ENCODE measurements around the gene ZNF500. TPM values are rescaled to one million over a fixed set of nuclear protein-coding genes. Genes with fewer than 3 reads are reported as not detected.

ZNF500 gene
- polyA plus RNA-seq, 1 donor from 2014 or later: 17.8 TPM

- Mint-ChIP-seq H3K27me3 (no peaks in the 10 kb centered on the region), H3K36me3 (peaks cover 2% of the 10 kb centered on the region), H3K4me3 (peak overlapping the region; percentile 82 to 97 (median 94)), H3K9me3 (no peaks in the 10 kb centered on the region), H3K27ac (peak overlapping the region in 2 of 3 donors; percentile 12 to 94), H3K4me1 (peaks cover 13 to 20% (median 19%) of the 10 kb centered on the region in 3 donors)
These were observed 33.7 kb downstream of the ZNF500 start for GRCh38 chr16:4733211-4733742.

DNA sequence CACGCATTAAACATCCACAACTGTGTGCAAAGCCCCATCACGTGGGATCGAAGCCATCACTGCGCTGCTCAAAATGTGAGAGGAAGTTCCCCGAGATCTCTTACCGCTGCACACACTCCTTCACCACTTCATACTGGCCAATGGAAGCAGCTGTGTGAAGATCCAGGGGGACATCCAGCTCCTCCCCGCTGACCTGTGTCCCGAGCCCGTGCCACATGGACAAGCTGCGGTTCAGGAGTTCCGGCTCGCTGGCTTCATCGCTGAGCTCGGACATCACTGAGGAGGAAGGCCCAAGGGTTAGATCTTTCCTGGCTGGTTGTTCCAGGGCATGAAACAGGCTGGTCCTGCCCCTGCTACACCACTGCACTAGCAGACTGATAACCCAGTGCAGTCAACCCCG is 37.1 kb downstream of the ZNF500 start:
- Mint-ChIP-seq H3K27ac (peak overlapping the region in 2 of 3 donors; percentile 4 to 26), H3K4me3 (no peak overlapping the region), H3K36me3 (peaks cover 2% of the 10 kb centered on the region), H3K4me1 (peaks cover 9 to 16% (median 10%) of the 10 kb centered on the region in 3 donors), H3K9me3 (no peaks in the 10 kb centered on the region), H3K27me3 (no peaks in the 10 kb centered on the region)

- Mint-ChIP-seq H3K4me3 (peak overlapping the region in 1 of 4 donors; percentile 53), H3K4me1 (peaks cover 8 to 9% (median 9%) of the 10 kb centered on the region in 3 donors), H3K9me3 (no peaks in the 10 kb centered on the region), H3K27ac (no peak overlapping the region), H3K27me3 (no peaks in the 10 kb centered on the region), H3K36me3 (peaks cover 2% of the 10 kb centered on the region)
These were observed 38.3 kb downstream of the ZNF500 start for GRCh38 chr16:4728676-4729075.

DNA sequence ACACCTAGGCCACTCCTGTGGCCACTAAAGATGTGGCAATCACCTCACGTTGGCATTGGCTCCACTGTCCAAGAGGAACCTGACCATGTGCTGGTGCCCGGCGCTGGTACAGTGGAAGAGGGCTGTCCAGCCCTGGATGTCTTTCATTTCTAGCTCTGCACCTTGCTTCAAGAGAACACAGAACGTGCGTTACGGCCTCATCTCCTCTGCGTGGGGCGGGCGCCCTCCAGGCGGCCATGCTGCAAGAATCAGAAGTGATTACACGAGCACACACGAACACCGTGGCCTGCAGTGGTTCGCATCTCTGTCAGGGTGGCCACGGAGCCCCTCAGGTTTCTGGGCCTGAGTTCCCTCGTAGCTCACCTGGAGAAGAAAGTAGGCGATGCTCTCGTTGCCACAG is 40.3 kb downstream of the ZNF500 start:
- H3K4me3 Mint-ChIP-seq: no peak overlapping the region
- no peaks in the 10 kb centered on the region for H3K27me3 Mint-ChIP-seq
- H3K9me3 Mint-ChIP-seq: no peaks in the 10 kb centered on the region
- H3K4me1 Mint-ChIP-seq: peaks cover 0 to 5% (median 1%) of the 10 kb centered on the region in 3 donors
- peaks cover 2% of the 10 kb centered on the region for H3K36me3 Mint-ChIP-seq
- peak overlapping the region in 2 of 3 donors; percentile 19 to 28 for H3K27ac Mint-ChIP-seq

DNA sequence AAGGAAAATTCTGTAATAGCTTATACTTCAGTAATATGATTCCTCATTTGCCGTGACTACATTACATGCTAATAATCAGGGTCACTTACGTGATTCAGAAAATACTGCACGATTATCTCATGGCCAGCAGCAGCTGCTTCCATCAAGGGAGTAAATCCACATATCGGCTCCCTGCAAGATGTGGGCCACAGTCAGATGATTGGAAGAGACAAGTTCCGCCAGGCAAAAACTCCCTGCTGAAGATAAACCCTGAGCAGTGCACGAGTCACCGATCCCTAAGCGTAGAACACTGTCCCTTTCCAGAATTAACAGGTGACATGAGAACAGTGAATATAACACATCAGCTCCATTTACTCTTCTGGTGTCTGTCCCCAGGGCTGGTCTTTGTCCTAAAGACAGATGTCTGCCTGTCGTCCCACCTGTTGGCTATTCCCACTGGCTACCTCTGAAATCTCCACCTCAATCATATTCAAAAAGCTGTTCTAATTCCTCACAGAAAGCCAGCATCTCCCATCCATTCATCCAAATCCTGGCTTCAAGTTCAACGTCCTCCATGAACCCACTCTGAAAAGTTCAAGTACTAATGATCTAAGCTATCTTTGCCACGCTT is 42.2 kb downstream of the ZNF500 start:
- H3K9me3 Mint-ChIP-seq: no peaks in the 10 kb centered on the region
- no peak overlapping the region for H3K27ac Mint-ChIP-seq
- no peaks in the 10 kb centered on the region for H3K27me3 Mint-ChIP-seq
- H3K4me1 Mint-ChIP-seq: no peaks in the 10 kb centered on the region
- no peak overlapping the region for H3K4me3 Mint-ChIP-seq
- peaks cover 2% of the 10 kb centered on the region for H3K36me3 Mint-ChIP-seq

GRCh38 chr16:4723071-4723767 is 43.7 kb downstream of the ZNF500 start:
- Mint-ChIP-seq H3K4me1 (peaks cover 11 to 13% (median 12%) of the 10 kb centered on the region in 3 donors), H3K9me3 (no peaks in the 10 kb centered on the region), H3K36me3 (no peaks in the 10 kb centered on the region), H3K27ac (no peak overlapping the region), H3K27me3 (no peaks in the 10 kb centered on the region), H3K4me3 (no peak overlapping the region)

- Mint-ChIP-seq H3K36me3 (no peaks in the 10 kb centered on the region), H3K4me3 (peak overlapping the region in 2 of 4 donors; percentile 1 to 65), H3K27ac (peak overlapping the region in 1 of 3 donors; percentile 62), H3K4me1 (peaks cover 13 to 15% (median 14%) of the 10 kb centered on the region in 3 donors), H3K27me3 (no peaks in the 10 kb centered on the region), H3K9me3 (no peaks in the 10 kb centered on the region)
These were observed 48.5 kb downstream of the ZNF500 start for GRCh38 chr16:4718466-4718865.

DNA sequence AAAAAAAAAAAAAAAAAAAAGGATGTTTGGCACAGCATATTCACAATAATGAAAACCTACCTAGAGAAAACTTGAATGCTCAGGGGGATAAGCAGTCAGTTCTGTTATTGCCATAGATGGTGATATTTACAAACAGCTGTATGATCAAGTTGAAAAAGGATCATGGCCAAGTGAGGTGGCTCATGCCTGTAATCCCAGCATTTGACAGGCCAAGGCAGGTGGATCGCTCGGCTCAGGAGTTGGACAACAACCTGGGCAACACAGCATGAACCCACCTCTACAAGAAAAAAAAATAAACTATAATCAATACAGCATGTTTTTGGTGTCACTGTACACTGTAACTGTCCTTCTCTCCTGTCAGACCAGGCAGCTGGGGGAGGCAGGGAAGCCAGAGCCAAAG is 52.0 kb downstream of the ZNF500 start:
- Mint-ChIP-seq H3K9me3 (no peaks in the 10 kb centered on the region), H3K36me3 (peaks cover 3% of the 10 kb centered on the region), H3K27ac (no peak overlapping the region), H3K4me3 (no peak overlapping the region), H3K4me1 (peaks cover 13 to 15% (median 14%) of the 10 kb centered on the region in 3 donors), H3K27me3 (no peaks in the 10 kb centered on the region)

- H3K27ac Mint-ChIP-seq: peak overlapping the region in 1 of 3 donors; percentile 39
- H3K27me3 Mint-ChIP-seq: no peaks in the 10 kb centered on the region
- no peak overlapping the region for H3K4me3 Mint-ChIP-seq
- H3K36me3 Mint-ChIP-seq: peaks cover 9% of the 10 kb centered on the region
- no peaks in the 10 kb centered on the region for H3K9me3 Mint-ChIP-seq
- peaks cover 9% of the 10 kb centered on the region in 3 donors for H3K4me1 Mint-ChIP-seq
These were observed 53.1 kb downstream of the ZNF500 start for GRCh38 chr16:4713663-4714501.

GRCh38 chr16:4709481-4709880 is 57.5 kb downstream of the ZNF500 start:
- no peaks in the 10 kb centered on the region for H3K27me3 Mint-ChIP-seq
- no peaks in the 10 kb centered on the region for H3K9me3 Mint-ChIP-seq
- H3K36me3 Mint-ChIP-seq: peaks cover 12% of the 10 kb centered on the region
- H3K4me1 Mint-ChIP-seq: no peaks in the 10 kb centered on the region
- no peak overlapping the region for H3K4me3 Mint-ChIP-seq
- no peak overlapping the region for H3K27ac Mint-ChIP-seq

- no peaks in the 10 kb centered on the region for H3K4me1 Mint-ChIP-seq
These were observed 60.1 kb downstream of the ZNF500 start for GRCh38 chr16:4706871-4707270.

GRCh38 chr16:4704913-4705312 is 62.0 kb downstream of the ZNF500 start:
- peak overlapping the region in 1 of 3 donors; percentile 80 for H3K27ac Mint-ChIP-seq
- no peak overlapping the region for H3K4me3 Mint-ChIP-seq
- peaks cover 11% of the 10 kb centered on the region for H3K36me3 Mint-ChIP-seq
- no peaks in the 10 kb centered on the region for H3K4me1 Mint-ChIP-seq
- no peaks in the 10 kb centered on the region for H3K27me3 Mint-ChIP-seq
- H3K9me3 Mint-ChIP-seq: no peaks in the 10 kb centered on the region

More at GRCh38 chr16:4706871-4707270, 60.1 kb downstream of the ZNF500 start:
- H3K9me3 Mint-ChIP-seq: no peaks in the 10 kb centered on the region
- no peak overlapping the region for H3K4me3 Mint-ChIP-seq
- peak overlapping the region in 1 of 3 donors; percentile 45 for H3K27ac Mint-ChIP-seq
- H3K27me3 Mint-ChIP-seq: no peaks in the 10 kb centered on the region
- H3K36me3 Mint-ChIP-seq: peaks cover 15% of the 10 kb centered on the region

DNA sequence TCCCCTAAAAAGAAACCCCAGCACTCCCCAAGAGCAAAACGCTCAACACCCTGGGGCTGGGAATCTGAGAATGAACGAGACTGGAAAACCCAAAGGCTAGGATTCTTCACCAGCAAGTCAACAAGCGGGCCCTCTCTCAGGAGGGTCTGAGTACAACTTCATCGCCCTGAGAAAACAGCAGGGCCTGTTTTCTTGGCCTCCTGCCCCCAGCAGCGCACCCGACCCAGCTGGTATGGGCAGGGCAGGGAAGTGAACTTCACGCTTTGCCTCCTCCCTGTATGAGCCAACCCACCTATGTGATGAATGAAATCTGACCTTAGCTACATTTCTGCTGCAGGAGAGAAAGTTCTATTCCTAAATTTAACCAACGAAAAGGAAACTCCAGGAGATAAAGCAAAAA is 62.5 kb downstream of the ZNF500 start:
- peaks cover 7% of the 10 kb centered on the region for H3K36me3 Mint-ChIP-seq
- H3K9me3 Mint-ChIP-seq: no peaks in the 10 kb centered on the region
- no peaks in the 10 kb centered on the region for H3K27me3 Mint-ChIP-seq

GRCh38 chr16:4703906-4704305 is 63.1 kb downstream of the ZNF500 start:
- no peak overlapping the region for H3K27ac Mint-ChIP-seq
- H3K36me3 Mint-ChIP-seq: peaks cover 6% of the 10 kb centered on the region
- H3K4me1 Mint-ChIP-seq: no peaks in the 10 kb centered on the region
- no peak overlapping the region for H3K4me3 Mint-ChIP-seq
- no peaks in the 10 kb centered on the region for H3K27me3 Mint-ChIP-seq
- H3K9me3 Mint-ChIP-seq: no peaks in the 10 kb centered on the region

More for the DNA sequence above, 62.5 kb downstream of the ZNF500 start:
- no peak overlapping the region for H3K4me3 Mint-ChIP-seq
- peak overlapping the region in 1 of 3 donors; percentile 80 for H3K27ac Mint-ChIP-seq
- no peaks in the 10 kb centered on the region for H3K4me1 Mint-ChIP-seq

DNA sequence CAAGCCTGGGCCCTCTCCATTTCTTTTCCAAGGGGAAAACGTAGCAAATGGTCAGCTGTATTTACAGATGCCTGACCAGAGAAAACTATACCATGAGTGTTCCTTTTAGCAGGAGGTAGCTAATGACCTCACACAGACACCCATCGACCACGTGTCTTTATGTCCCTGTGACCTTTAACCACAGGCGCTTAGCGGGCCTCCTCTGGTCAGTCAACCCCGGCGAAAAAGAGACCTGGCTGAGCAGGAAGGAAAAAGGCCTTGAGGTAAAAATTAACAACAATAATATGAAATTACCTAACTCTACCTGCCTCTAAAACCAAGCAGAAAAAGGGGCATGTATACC is 64.5 kb downstream of the ZNF500 start:
- Mint-ChIP-seq H3K27ac (no peak overlapping the region), H3K9me3 (no peaks in the 10 kb centered on the region), H3K36me3 (peaks cover 6% of the 10 kb centered on the region)

More for the DNA sequence above, 64.5 kb downstream of the ZNF500 start:
- no peaks in the 10 kb centered on the region for H3K27me3 Mint-ChIP-seq
- H3K4me3 Mint-ChIP-seq: peak overlapping the region in 1 of 4 donors; percentile 8
- no peaks in the 10 kb centered on the region for H3K4me1 Mint-ChIP-seq

Measured in IgD-negative memory B cell (primary cell).